HUES48 (cell line): ENCODE measurements around the gene RCOR2.

Experiments
- H3K27ac ChIP-seq: one replicate; pipeline ENCODE4 v1.7.0; 2013; ENCODE audit warnings: low read depth, low read length, inconsistent platforms
- H3K27me3 ChIP-seq: 2 replicates; pipeline ENCODE4 v1.6.1; 2013; ENCODE audit warnings: mild to moderate bottlenecking, low read length; ENCODE audit not compliant: control insufficient read depth, insufficient read depth
- H3K36me3 ChIP-seq: 2 replicates; pipeline ENCODE4 v1.6.1; 2013; ENCODE audit warnings: low read length; ENCODE audit not compliant: control insufficient read depth, insufficient read depth
- H3K4me1 ChIP-seq: 2 replicates; pipeline ENCODE4 v1.6.1; 2013; ENCODE audit warnings: mild to moderate bottlenecking, low read length; ENCODE audit not compliant: control insufficient read depth, insufficient read depth
- H3K4me3 ChIP-seq: 2 replicates; pipeline ENCODE4 v1.5.1; 2013; ENCODE audit warnings: mild to moderate bottlenecking, low read depth, low read length
- H3K9ac ChIP-seq: 2 replicates; pipeline ENCODE4 v1.6.1; 2013; ENCODE audit warnings: mild to moderate bottlenecking, low read depth, low read length, moderate library complexity
- H3K9me3 ChIP-seq: 2 replicates; pipeline ENCODE4 v1.6.1; 2013; ENCODE audit warnings: low read length; ENCODE audit not compliant: control insufficient read depth, insufficient read depth

Gene RCOR2

DNA sequence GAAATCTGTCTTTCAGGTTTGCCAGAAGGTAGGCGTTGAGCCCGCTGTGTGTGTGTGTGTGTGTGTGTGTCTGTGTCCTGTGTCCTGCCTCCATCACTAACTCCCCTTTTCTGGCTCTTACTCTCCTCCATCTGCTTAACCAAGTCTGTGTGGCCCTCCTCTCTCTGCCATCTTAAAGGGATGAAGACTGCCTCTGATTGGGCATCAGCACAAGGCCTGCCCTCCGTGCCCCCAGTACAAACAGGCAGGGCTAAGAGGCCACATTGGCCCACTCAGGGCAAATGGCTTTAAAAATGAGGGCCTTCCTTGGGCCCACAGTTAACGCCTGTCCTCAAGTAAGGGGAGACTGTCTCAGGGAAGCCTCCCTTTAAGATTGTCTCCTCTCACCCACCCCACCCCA, 10.9 kb downstream of the RCOR2 start:
- H3K36me3 ChIP-seq = peaks cover 46% of the 10 kb centered on the region
- H3K27me3 ChIP-seq = no peaks in the 10 kb centered on the region
- peaks cover 37% of the 10 kb centered on the region for H3K4me1 ChIP-seq
- no peaks in the 10 kb centered on the region for H3K9me3 ChIP-seq
- H3K27ac ChIP-seq = no peak overlapping the region
- H3K4me3 ChIP-seq = no peak overlapping the region
- H3K9ac ChIP-seq = no peak overlapping the region

- Histone ChIP-seq H3K9me3 (no peaks in the 10 kb centered on the region), H3K27me3 (no peaks in the 10 kb centered on the region), H3K4me1 (peaks cover 30% of the 10 kb centered on the region), H3K27ac (no peak overlapping the region), H3K9ac (no peak overlapping the region), H3K4me3 (no peak overlapping the region), H3K36me3 (peaks cover 55% of the 10 kb centered on the region)
Observed at GRCh38 chr11:63905179-63905578, 11.8 kb downstream of the RCOR2 start.

DNA sequence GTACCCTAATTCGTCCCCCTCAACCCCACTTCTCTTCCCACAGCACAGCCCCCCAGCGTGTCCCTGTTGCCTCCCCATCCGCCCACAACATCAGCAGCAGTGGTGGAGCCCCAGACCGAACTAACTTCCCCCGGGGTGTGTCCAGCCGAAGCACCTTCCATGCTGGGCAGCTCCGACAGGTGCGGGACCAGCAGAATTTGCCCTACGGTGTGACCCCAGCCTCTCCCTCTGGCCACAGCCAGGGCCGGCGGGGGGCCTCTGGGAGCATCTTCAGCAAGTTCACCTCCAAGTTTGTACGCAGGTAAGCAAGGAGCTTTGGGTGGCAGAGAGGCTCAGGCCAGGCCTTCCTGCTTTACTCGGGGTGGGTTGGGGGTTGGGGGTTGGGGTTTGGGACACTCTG, 12.2 kb downstream of the RCOR2 start:
- H3K9me3 ChIP-seq = no peaks in the 10 kb centered on the region
- peaks cover 26% of the 10 kb centered on the region for H3K4me1 ChIP-seq
- no peak overlapping the region for H3K27ac ChIP-seq
- H3K9ac ChIP-seq = no peak overlapping the region
- H3K27me3 ChIP-seq = no peaks in the 10 kb centered on the region
- H3K36me3 ChIP-seq = peaks cover 60% of the 10 kb centered on the region
- H3K4me3 ChIP-seq = no peak overlapping the region

DNA sequence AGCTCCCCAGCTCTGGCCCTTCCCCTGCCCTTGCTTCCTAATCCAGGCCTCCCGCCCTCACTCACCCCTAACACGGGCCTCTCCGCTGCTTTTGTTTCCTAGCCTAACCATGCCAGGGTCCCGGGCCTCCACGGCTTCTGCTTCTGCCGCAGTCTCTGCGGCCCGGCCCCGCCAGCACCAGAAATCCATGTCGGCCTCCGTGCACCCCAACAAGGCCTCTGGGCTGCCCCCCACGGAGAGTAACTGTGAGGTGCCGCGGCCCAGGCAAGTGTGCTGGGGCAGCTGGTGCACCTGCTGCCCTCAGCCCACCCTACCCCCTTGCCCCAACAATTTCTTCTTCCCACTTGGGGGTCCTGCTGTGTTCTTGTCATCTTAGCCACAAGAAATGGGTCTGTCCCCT, 13.1 kb downstream of the RCOR2 start:
- Histone ChIP-seq H3K4me3 (no peak overlapping the region), H3K27ac (no peak overlapping the region), H3K36me3 (peaks cover 68% of the 10 kb centered on the region), H3K9ac (no peak overlapping the region), H3K27me3 (no peaks in the 10 kb centered on the region), H3K4me1 (peaks cover 19% of the 10 kb centered on the region), H3K9me3 (no peaks in the 10 kb centered on the region)

DNA sequence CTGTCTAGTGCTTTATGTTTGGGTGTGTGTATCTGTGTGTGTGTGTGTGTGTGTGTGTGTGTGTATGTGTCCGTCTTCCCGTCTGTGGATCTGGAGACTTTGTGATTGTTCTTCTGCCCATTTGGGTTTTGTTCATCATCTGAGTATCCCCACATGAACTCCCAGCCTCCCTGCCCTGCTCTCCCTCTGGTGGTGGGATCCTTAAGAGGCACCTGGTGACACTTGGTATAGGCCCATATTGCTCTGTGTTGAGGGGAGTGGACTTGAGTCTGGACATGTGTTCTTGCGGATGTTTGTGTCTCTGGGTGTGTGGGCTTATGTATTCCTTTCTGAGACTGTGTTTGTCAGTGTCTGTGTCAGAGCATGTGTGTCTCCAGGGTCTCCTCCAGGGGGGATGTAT, 15.3 kb downstream of the RCOR2 start:
- H3K27ac ChIP-seq = no peak overlapping the region
- H3K4me1 ChIP-seq = no peaks in the 10 kb centered on the region; the same call in 1 of the 2 replicates
- no peak overlapping the region for H3K4me3 ChIP-seq
- H3K9ac ChIP-seq = no peak overlapping the region
- no peaks in the 10 kb centered on the region for H3K27me3 ChIP-seq
- peaks cover 91% of the 10 kb centered on the region for H3K36me3 ChIP-seq
- no peaks in the 10 kb centered on the region for H3K9me3 ChIP-seq

DNA sequence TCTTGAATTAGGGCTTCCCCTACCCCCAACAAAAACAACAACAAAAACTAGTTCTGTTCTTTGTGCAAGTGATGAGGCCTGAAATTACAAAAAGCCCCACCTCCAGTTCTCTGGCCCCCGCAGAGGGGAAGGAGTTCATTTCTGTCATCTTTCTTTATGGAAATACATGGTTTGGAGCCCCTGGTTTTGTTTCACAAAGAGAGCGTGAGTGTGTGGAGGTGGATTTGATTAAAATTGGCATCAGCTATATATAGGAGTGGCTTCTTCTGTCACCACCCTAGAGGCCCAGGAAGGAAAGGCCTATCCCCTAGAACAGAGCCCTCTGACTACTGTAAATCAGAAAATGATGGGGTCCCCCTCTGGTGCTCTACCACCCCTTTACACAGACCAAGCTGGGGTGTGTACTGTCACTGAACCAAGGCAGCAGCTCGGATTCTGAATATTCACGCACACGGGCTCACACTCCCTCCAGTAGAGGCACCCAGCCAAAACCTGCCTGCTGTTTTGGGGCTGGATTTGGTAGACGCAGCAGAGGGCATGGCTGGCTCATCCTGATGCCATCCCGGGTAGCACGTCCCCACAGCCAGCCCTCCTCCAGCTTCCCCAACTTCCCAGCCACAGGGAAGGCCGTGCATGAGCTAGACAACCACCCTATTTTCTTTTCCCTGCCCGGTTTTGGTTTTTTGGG, 19.4 kb downstream of the RCOR2 start:
- Histone ChIP-seq H3K4me3 (no peak overlapping the region), H3K27me3 (no peaks in the 10 kb centered on the region), H3K4me1 (no peaks in the 10 kb centered on the region), H3K27ac (no peak overlapping the region), H3K9me3 (no peaks in the 10 kb centered on the region), H3K9ac (no peak overlapping the region), H3K36me3 (peaks cover 74% of the 10 kb centered on the region)

DNA sequence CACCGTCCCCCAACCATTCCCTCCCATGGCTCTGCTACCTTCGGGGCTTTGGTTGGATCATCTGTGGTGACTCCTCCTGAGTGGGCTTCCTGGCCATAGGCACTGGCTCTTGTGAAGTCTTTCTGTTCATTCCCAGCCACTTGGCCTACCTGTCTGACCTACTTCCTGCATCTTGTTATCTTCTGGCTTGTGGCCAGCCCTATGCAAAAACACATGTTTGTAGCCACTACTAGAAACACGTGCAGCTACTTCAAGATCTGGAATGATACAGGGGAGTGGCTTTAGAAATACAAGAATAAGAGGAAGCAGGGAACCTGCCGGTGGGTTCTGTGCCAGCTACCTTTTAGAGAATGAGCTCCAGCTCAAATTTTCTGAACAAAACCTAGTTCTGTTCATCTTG, 20.9 kb downstream of the RCOR2 start:
- peaks cover 60% of the 10 kb centered on the region for H3K36me3 ChIP-seq
- H3K4me1 ChIP-seq = no peaks in the 10 kb centered on the region
- H3K4me3 ChIP-seq = no peak overlapping the region
- H3K9ac ChIP-seq = no peak overlapping the region
- H3K9me3 ChIP-seq = no peaks in the 10 kb centered on the region
- no peak overlapping the region for H3K27ac ChIP-seq
- no peaks in the 10 kb centered on the region for H3K27me3 ChIP-seq

GRCh38 chr11:63893355-63893754, 23.6 kb downstream of the RCOR2 start:
- Histone ChIP-seq H3K27ac (no peak overlapping the region), H3K9me3 (no peaks in the 10 kb centered on the region), H3K27me3 (no peaks in the 10 kb centered on the region), H3K9ac (no peak overlapping the region), H3K4me3 (no peak overlapping the region), H3K36me3 (peaks cover 35% of the 10 kb centered on the region), H3K4me1 (peaks cover 8% of the 10 kb centered on the region; the same call in 1 of the 2 replicates)

DNA sequence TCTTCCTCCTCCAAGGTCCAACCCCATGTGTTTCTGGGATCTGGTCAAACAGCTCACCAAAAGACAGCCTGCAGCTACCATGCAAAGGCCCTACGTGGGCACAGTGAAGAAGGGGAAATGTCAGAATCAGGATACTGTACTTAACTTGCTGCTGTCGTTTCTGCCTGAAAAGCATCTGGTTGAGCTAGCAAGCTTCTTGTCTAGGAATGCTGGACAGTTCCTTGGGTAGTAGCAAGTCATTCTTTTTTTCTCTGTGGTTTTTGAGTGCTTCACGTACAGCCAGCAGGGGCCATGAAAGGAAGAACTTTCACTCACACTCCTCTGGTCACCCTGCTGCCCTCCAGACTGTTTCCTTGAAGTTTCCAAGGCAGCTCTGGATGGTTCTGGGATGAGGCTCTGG, 24.7 kb downstream of the RCOR2 start:
- H3K4me3 ChIP-seq = no peak overlapping the region
- no peak overlapping the region for H3K27ac ChIP-seq
- H3K9me3 ChIP-seq = no peaks in the 10 kb centered on the region
- H3K27me3 ChIP-seq = no peaks in the 10 kb centered on the region
- H3K4me1 ChIP-seq = peaks cover 18% of the 10 kb centered on the region
- H3K9ac ChIP-seq = no peak overlapping the region; the same call in 1 of the 2 replicates
- H3K36me3 ChIP-seq = peaks cover 24% of the 10 kb centered on the region

GRCh38 chr11:63890368-63890767, 26.6 kb downstream of the RCOR2 start:
- no peaks in the 10 kb centered on the region for H3K9me3 ChIP-seq
- H3K36me3 ChIP-seq = peaks cover 9% of the 10 kb centered on the region; the same call in 1 of the 2 replicates
- H3K27me3 ChIP-seq = no peaks in the 10 kb centered on the region
- H3K27ac ChIP-seq = no peak overlapping the region
- no peak overlapping the region for H3K9ac ChIP-seq
- no peak overlapping the region for H3K4me3 ChIP-seq
- H3K4me1 ChIP-seq = peaks cover 19% of the 10 kb centered on the region

- H3K9me3 ChIP-seq = no peaks in the 10 kb centered on the region
- no peak overlapping the region for H3K9ac ChIP-seq
- no peak overlapping the region for H3K27ac ChIP-seq
- H3K4me3 ChIP-seq = no peak overlapping the region
- H3K27me3 ChIP-seq = no peaks in the 10 kb centered on the region
- peaks cover 2% of the 10 kb centered on the region; the same call in 1 of the 2 replicates for H3K36me3 ChIP-seq
- peaks cover 19% of the 10 kb centered on the region for H3K4me1 ChIP-seq
Observed at GRCh38 chr11:63889344-63889743, 27.6 kb downstream of the RCOR2 start.
